GM18526 (cell line): Measurements from ENCODE around the gene EGFR.

Experiments used
- POLR2A ChIP-seq: IDR thresholded peaks from 3 replicates; pipeline ENCODE4 v1.6.1; 2011; ENCODE audit not compliant: insufficient read length; ENCODE audit errors: extremely low read depth

The EGFR gene

GRCh38 chr7:55022002-55022985 lies 3.5 kb downstream of the EGFR start:
- TF ChIP-seq POLR2A: no peak

- TF ChIP-seq POLR2A: no peak
These were observed 5.2 kb downstream of the EGFR start for GRCh38 chr7:55023841-55024505.

GRCh38 chr7:55024776-55025175 lies 6.0 kb downstream of the EGFR start:
- no peak for TF ChIP-seq POLR2A

- TF ChIP-seq POLR2A: no peak
These were observed 7.4 kb downstream of the EGFR start for GRCh38 chr7:55026086-55026790.

GRCh38 chr7:55026867-55027490 lies 8.2 kb downstream of the EGFR start:
- no peak for TF ChIP-seq POLR2A

- no peak for TF ChIP-seq POLR2A
These were observed 9.2 kb downstream of the EGFR start for GRCh38 chr7:55028011-55028410.

GRCh38 chr7:55030314-55030713 lies 11.5 kb downstream of the EGFR start:
- TF ChIP-seq POLR2A: no peak

- TF ChIP-seq POLR2A: no peak
These were observed 12.3 kb downstream of the EGFR start for GRCh38 chr7:55031075-55031474.

GRCh38 chr7:55032069-55032699 lies 13.4 kb downstream of the EGFR start:
- no peak for TF ChIP-seq POLR2A

GRCh38 chr7:55033236-55033846 lies 14.5 kb downstream of the EGFR start:
- no peak for TF ChIP-seq POLR2A

- no peak for TF ChIP-seq POLR2A
These were observed 16.0 kb downstream of the EGFR start for GRCh38 chr7:55034776-55035175.

- TF ChIP-seq POLR2A: no peak
These were observed 18.3 kb downstream of the EGFR start for GRCh38 chr7:55036950-55037736.

GRCh38 chr7:55043691-55044370 lies 25.0 kb downstream of the EGFR start:
- TF ChIP-seq POLR2A: no peak
